BLaER1 (cell line): ENCODE results near the gene LRRC8D.

Experiments
- H3K27ac ChIP-seq: shearing (Covaris generic); formaldehyde crosslinking; 2 replicates; pipeline ENCODE4 v1.8.1; 2022
- H3K27me3 ChIP-seq: shearing (Covaris generic); formaldehyde crosslinking; 2 replicates; pipeline ENCODE4 v1.8.1; 2022
- H3K36me3 ChIP-seq: shearing (Covaris generic); formaldehyde crosslinking; 2 replicates; pipeline ENCODE4 v1.8.1; 2022
- H3K4me1 ChIP-seq: shearing (Covaris generic); formaldehyde crosslinking; 2 replicates; pipeline ENCODE4 v1.8.1; 2022
- H3K4me2 ChIP-seq: shearing (Covaris generic); formaldehyde crosslinking; 2 replicates; pipeline ENCODE4 v1.8.1; 2022
- H3K4me3 ChIP-seq: shearing (Covaris generic); formaldehyde crosslinking; 2 replicates; pipeline ENCODE4 v1.8.1; 2022
- H3K9ac ChIP-seq: shearing (Covaris generic); formaldehyde crosslinking; 2 replicates; pipeline ENCODE4 v1.8.1; 2022
- H3K9me3 ChIP-seq: shearing (Covaris generic); formaldehyde crosslinking; 2 replicates; pipeline ENCODE4 v1.8.1; 2022
- H4K20me1 ChIP-seq: shearing (Covaris generic); formaldehyde crosslinking; 2 replicates; pipeline ENCODE4 v1.8.1; 2022
- Cebpa-rat ChIP-seq: shearing (Covaris generic); IDR thresholded peaks from 2 replicates; pipeline ENCODE4 v1.8.1; 2022

The LRRC8D gene

DNA sequence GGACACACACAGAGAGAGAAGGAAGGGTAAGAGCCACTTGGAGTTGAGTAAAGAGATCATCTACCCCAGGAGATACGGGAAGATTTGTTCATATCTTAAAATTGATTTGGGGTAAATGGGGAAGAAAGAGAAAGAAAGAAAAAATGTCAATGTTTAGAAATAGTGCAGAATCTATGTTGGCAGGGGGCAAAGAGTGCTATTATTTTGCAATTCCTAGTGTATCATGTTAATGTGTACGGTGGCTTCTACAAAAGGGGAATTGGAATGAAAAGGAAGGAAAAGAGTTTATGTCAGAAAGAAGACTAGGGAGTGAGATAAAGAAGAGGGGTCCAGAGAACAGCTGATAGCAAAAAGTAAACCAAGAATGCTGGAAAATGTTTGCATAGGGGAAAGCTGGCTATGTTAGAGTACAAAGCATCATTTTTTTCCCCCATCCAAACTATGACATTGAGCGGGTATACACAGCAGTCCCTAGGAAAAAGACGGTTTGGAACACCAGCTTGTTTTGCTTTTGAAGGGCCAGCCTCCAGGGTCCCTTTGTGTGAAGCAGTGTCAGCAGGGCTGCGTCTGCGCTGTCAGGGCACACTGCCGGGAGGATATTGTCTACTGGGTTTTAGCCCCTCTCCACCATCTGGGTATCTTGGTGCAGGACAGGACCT is 10.8 kb downstream of the LRRC8D start:
- Histone ChIP-seq H3K9me3 (0 out of 2 replicates have a peak, but pooled peaks cover 5% of the 10 kb centered on the region), H3K27ac (no peak overlapping the region), H3K4me1 (peaks cover 16% of the 10 kb centered on the region), H3K9ac (no peak overlapping the region), H3K4me3 (no peak overlapping the region), H3K4me2 (no peak overlapping the region), H4K20me1 (peaks cover 100% of the 10 kb centered on the region), H3K36me3 (peaks cover 23% of the 10 kb centered on the region), H3K27me3 (no peaks in the 10 kb centered on the region)
- TF ChIP-seq Cebpa-rat: no peak

DNA sequence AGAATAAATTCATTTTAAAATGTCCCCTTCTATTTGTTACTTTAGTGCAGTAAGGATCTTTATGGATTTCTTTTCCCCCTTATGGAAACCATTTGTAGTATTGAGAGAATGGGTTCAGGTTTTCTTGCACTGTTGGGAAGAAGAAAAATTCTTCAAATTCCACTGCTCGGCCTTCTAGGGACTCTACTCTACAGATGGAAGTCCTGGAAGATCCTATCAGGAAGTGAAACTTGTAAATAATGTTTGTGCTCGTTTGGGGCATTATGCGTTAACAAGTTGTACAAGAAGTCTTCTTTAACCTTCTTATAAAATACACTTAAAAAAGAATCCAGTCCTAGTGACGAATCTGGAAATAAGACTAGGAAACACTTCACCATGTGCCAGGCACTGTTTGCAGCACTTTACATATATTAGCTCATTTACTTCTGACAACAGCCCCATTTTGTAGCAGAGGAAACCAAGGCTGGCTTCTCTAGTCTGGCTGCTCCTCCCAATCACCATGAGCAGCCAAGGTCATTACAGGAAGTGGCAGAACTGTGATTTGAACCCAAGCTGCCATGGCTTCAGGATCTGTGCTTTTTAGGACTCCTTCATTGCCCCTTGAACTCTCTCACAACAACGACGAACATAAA is 11.8 kb downstream of the LRRC8D start:
- Histone ChIP-seq H3K27me3 (no peaks in the 10 kb centered on the region), H3K9ac (no peak overlapping the region), H3K4me2 (no peak overlapping the region), H3K27ac (no peak overlapping the region), H3K4me3 (no peak overlapping the region), H3K4me1 (peaks cover 20% of the 10 kb centered on the region), H3K9me3 (no peaks in the 10 kb centered on the region), H4K20me1 (peaks cover 100% of the 10 kb centered on the region), H3K36me3 (peaks cover 13% of the 10 kb centered on the region)
- no peak for TF ChIP-seq Cebpa-rat

GRCh38 chr1:89833183-89834082 is 12.6 kb downstream of the LRRC8D start:
- Histone ChIP-seq H3K4me3 (no peak overlapping the region), H3K9ac (no peak overlapping the region), H3K36me3 (peaks cover 7% of the 10 kb centered on the region; the same call in 1 of the 2 replicates), H3K27me3 (no peaks in the 10 kb centered on the region), H3K4me1 (peaks cover 20% of the 10 kb centered on the region), H4K20me1 (peaks cover 99% of the 10 kb centered on the region), H3K4me2 (no peak overlapping the region), H3K27ac (no peak overlapping the region), H3K9me3 (no peaks in the 10 kb centered on the region)
- no peak for TF ChIP-seq Cebpa-rat

DNA sequence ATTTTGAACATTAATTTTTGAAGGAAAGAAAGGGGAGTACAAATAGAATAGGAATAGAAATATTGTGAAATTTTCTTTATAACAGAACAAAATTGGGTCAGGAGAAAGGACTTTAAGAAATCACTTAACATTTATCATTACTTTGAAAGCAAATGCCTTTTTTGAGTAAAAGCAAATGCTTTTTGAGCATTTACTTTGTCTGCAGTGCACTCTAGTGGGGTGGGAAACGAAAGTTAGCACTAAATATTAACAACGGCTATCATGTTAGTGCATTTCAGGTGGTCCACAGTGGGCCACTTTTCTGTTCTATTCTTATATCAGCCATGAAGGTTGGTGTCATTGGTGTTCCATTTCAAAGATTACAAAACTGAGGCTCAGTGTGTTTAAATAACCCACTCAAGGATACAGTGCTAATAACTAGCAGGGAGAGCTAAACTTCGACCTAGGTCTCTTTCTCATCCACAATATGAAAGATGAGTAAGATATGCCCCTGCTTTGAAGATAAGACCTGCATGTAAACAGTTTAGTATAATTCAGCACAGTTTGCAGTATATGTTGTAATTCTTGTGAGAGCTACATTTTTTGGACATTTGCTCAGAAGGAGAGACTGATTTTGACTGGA is 13.4 kb downstream of the LRRC8D start:
- no peak overlapping the region for H3K4me2 ChIP-seq
- no peak overlapping the region for H3K27ac ChIP-seq
- no peak overlapping the region for H3K4me3 ChIP-seq
- no peak for TF ChIP-seq Cebpa-rat
- H3K4me1 ChIP-seq: peaks cover 20% of the 10 kb centered on the region
- no peak overlapping the region for H3K9ac ChIP-seq
- no peaks in the 10 kb centered on the region for H3K9me3 ChIP-seq
- peaks cover 4% of the 10 kb centered on the region; the same call in 1 of the 2 replicates for H3K36me3 ChIP-seq
- H4K20me1 ChIP-seq: peaks cover 99% of the 10 kb centered on the region
- H3K27me3 ChIP-seq: no peaks in the 10 kb centered on the region

DNA sequence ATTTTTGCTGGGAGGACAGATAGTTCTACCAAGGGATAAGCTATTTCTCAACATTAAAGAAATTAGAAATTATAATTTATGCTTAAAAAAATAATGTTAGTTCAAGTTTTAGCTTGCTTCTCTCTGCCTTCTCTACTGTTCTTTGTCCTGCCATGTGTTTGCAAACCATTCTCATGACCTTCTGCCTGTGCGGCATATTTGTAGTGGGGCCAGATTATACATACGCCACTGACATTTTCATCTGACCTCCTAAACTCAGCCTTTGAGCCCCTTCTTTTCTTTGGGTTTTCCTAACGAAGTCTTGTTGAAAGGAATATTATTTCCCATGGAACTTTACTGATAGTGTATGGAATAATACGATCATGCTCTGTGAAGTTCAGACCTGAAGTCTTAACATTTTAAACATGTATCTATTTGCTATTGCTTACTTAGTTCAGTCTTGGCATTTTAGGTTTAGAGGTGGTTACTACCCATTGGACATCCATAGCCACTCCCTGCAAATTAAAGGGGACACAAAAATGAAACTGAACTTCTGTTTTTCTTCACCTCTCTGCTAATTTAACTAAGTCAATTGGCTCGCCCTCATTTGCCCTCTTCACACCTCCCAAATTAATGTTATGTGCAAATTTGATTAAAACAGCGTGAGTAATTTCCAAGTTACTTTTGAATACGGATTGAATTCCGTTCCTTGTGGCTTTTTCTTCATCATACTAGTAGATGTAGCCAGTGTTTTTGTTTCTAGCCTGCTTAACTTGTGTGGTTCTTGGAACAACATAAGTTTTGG is 15.6 kb downstream of the LRRC8D start:
- Histone ChIP-seq H3K4me1 (peaks cover 27% of the 10 kb centered on the region), H3K9ac (no peak overlapping the region), H3K4me2 (no peak overlapping the region)

GRCh38 chr1:89837036-89837481 is 16.2 kb downstream of the LRRC8D start:
- no peaks in the 10 kb centered on the region for H3K27me3 ChIP-seq
- H3K4me2 ChIP-seq: no peak overlapping the region
- H3K4me3 ChIP-seq: no peak overlapping the region
- H3K9me3 ChIP-seq: no peaks in the 10 kb centered on the region
- TF ChIP-seq Cebpa-rat: no peak
- peaks cover 4% of the 10 kb centered on the region; the same call in 1 of the 2 replicates for H3K36me3 ChIP-seq
- H3K27ac ChIP-seq: no peak overlapping the region
- H3K4me1 ChIP-seq: peaks cover 27% of the 10 kb centered on the region
- no peak overlapping the region for H3K9ac ChIP-seq
- peaks cover 91% of the 10 kb centered on the region for H4K20me1 ChIP-seq

More for the DNA sequence above, 15.6 kb downstream of the LRRC8D start:
- peaks cover 97% of the 10 kb centered on the region for H4K20me1 ChIP-seq
- no peak for TF ChIP-seq Cebpa-rat
- H3K4me3 ChIP-seq: no peak overlapping the region
- H3K27ac ChIP-seq: no peak overlapping the region
- H3K9me3 ChIP-seq: no peaks in the 10 kb centered on the region
- peaks cover 4% of the 10 kb centered on the region; the same call in 1 of the 2 replicates for H3K36me3 ChIP-seq
- no peaks in the 10 kb centered on the region for H3K27me3 ChIP-seq

GRCh38 chr1:89837510-89837909 is 16.7 kb downstream of the LRRC8D start:
- no peaks in the 10 kb centered on the region for H3K9me3 ChIP-seq
- H3K4me3 ChIP-seq: no peak overlapping the region
- peaks cover 27% of the 10 kb centered on the region for H3K4me1 ChIP-seq
- no peak overlapping the region for H3K9ac ChIP-seq
- peaks cover 4% of the 10 kb centered on the region; the same call in 1 of the 2 replicates for H3K36me3 ChIP-seq
- no peak overlapping the region for H3K27ac ChIP-seq
- no peaks in the 10 kb centered on the region for H3K27me3 ChIP-seq
- H4K20me1 ChIP-seq: peaks cover 86% of the 10 kb centered on the region
- TF ChIP-seq Cebpa-rat: no peak
- H3K4me2 ChIP-seq: no peak overlapping the region

DNA sequence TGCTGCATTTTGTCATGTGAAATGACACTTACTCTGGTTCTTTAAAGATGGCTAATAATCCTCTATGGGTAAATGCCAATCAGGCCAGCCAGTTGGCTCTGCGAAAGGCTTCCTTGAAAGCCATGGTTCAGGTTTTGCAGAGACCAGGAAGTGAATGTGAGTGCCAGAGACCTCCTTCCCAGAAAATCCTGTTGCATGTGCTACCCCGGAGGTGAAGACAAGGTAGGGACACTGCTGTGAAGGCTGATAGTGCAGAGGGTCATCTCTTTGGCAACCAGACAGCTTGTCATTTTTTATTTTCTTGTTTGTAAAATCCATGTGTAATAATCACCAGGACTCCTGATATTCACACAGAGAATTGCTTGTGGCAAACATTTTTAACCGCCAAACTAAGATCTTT is 18.7 kb downstream of the LRRC8D start:
- H3K9me3 ChIP-seq: no peaks in the 10 kb centered on the region

DNA sequence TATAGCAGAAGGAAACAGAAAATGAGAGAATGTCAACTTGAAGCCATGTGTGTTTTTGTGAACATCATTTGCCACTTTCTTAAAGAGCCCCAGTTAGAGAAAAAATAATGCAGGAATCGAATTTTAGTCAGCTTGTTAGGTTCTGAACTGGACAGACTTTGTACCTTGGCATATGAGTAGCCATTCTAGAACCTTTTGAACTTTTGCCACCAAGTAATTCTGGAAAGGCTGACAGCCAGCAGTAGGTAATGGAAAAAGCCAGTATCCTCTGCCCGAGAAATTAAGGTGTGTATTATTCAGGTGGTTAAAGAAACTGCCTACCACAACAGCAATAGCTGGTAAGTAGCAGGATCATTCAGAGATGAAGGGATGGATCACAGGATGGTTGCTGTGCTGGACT is 20.7 kb downstream of the LRRC8D start:
- no peak for TF ChIP-seq Cebpa-rat
- Histone ChIP-seq H3K36me3 (peaks cover 8% of the 10 kb centered on the region; the same call in 1 of the 2 replicates), H3K27ac (no peak overlapping the region), H3K4me3 (no peak overlapping the region), H3K4me2 (peak overlapping the region; percentile 88), H3K9me3 (no peaks in the 10 kb centered on the region), H3K27me3 (no peaks in the 10 kb centered on the region), H3K4me1 (peaks cover 52% of the 10 kb centered on the region), H4K20me1 (peaks cover 49% of the 10 kb centered on the region), H3K9ac (no peak overlapping the region)

More for the DNA sequence above, 18.7 kb downstream of the LRRC8D start:
- Histone ChIP-seq H3K9ac (no peak overlapping the region), H3K4me1 (peaks cover 32% of the 10 kb centered on the region), H3K27me3 (no peaks in the 10 kb centered on the region), H3K27ac (no peak overlapping the region), H3K4me2 (no peak overlapping the region), H4K20me1 (peaks cover 66% of the 10 kb centered on the region), H3K36me3 (no peaks in the 10 kb centered on the region), H3K4me3 (no peak overlapping the region)
- no peak for TF ChIP-seq Cebpa-rat
